Measurements from ENCODE around the gene VWF. TPM values are rescaled to one million over a fixed set of nuclear protein-coding genes. Genes with fewer than 3 reads are reported as not detected.
A peak's percentile ranks its signal among the peaks of the same experiment; 100 is the strongest.

The VWF gene
- total and polyA plus RNA-seq, 2 of the 13 experiments (the other 11 are each of a cell fraction or from before 2014, with no cell fraction given) = 0.20 to 0.25 TPM

DNA sequence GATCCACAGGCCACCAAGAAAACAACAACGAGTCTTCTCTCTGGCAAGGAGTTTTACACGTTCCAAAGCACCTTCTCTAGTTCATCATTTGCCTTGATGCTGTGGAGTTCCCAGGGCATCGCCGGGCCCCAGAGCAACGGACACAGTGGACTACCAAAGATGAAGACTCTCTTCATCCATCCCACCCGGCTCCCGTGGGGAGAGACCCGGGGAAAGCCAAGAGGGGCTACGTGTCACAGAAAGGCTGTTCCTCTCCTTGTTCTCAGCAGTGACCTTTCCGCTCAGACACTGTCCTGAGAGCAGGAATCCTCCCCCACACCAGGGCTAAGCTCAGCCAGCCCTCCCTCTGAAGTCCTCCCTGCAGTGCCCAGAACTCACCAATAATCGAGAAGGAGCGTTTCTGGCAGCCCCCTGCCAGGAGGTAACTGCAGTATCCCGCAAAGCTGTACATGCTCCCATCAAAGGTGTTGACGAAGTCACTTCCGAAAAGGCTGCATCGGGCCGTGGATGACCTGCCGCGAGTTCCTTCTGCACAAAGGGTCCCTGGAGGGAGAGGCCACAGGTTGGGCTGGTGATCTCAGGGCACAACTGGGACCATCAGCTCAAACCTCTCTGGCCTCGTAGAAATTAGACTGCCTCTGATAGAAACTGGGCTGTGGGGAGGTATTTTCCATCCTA lies 3.5 kb downstream of the VWF start:
- Histone ChIP-seq H3K79me2 (ENCODE audit: insufficient read depth, low read length) (no peaks in the 10 kb centered on the region), H3K4me3 (replicated peaks in 1 of 3; ENCODE audit: insufficient read depth in 1 of 3, low read depth in 2 of 3, low read length in 3 of 3) (no peak overlapping the region), H3K27me3 (ENCODE audit: control insufficient read depth in 1 of 2, insufficient read depth in 2 of 2, low read length in 2 of 2) (peaks cover 9 to 46% of the 10 kb centered on the region in 2 experiments; a peak in 4 of 5 replicates), H2AFZ (ENCODE audit: low read length) (no peak overlapping the region), H3K9ac (ENCODE audit: insufficient read depth, low read depth, low read length) (no peak overlapping the region), H3K4me2 (ENCODE audit: low read depth, low read length) (no peak overlapping the region), H3K9me3 (ENCODE audit: low read length) (no peaks in the 10 kb centered on the region), H3K36me3 (replicated peaks in 1 of 2; ENCODE audit: control insufficient read depth in 1 of 2, insufficient read depth in 2 of 2, low read length in 2 of 2) (no peaks in the 10 kb centered on the region), H3K4me1 (ENCODE audit: insufficient read depth, low read length) (peaks cover 30% of the 10 kb centered on the region), H3K27ac (ENCODE audit: extremely low read length, insufficient read depth, low read length) (no peak overlapping the region), H4K20me1 (ENCODE audit: insufficient read depth, low read length) (no peaks in the 10 kb centered on the region)
- FAIRE-seq (no peak), DNase-seq (ENCODE audit: low spot score) (no peak), ATAC-seq (no peak)
- 48% methylated on average over 9 of the region's 20 CpGs for WGBS (ENCODE audit: low lambda C conversion rate)
- TF ChIP-seq ARID2 (CRISPR knock-in tag; IDR thresholded peaks at IDR 0.05; ENCODE audit: borderline replicate concordance) = no peak
- no peak for TF ChIP-seq RCOR2 (CRISPR knock-in tag; IDR thresholded peaks at IDR 0.05)
- no peak for TF ChIP-seq HOXA9 (CRISPR knock-in tag; IDR thresholded peaks at IDR 0.05; ENCODE audit: borderline replicate concordance)
- TF ChIP-seq, protein P1, sequence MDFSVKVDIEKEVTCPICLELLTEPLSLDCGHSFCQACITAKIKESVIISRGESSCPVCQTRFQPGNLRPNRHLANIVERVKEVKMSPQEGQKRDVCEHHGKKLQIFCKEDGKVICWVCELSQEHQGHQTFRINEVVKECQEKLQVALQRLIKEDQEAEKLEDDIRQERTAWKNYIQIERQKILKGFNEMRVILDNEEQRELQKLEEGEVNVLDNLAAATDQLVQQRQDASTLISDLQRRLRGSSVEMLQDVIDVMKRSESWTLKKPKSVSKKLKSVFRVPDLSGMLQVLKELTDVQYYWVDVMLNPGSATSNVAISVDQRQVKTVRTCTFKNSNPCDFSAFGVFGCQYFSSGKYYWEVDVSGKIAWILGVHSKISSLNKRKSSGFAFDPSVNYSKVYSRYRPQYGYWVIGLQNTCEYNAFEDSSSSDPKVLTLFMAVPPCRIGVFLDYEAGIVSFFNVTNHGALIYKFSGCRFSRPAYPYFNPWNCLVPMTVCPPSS (IDR thresholded peaks at IDR 0.05) = no peak
- 0 out of 2 replicates have a peak, but pooled peaks have one; percentile 21 for TF ChIP-seq ZNF263 (CRISPR knock-in tag; IDR thresholded peaks at IDR 0.05)
- intact Hi-C loops (cut with micrococcal nuclease; ENCODE audit: unreplicated experiment) = no loop called here
- no TSS peak for BruUV-seq (replicated peaks)
- CTCF ChIA-PET (ENCODE audit: low intra/inter-chr PET ratio, low total read pairs) = no interaction called here
- in situ Hi-C loops (cut with HindIII; ENCODE audit: extremely low pct_ligation_motif_present, low pct_unique_long_range_greater_than_20kb) = no loop called here
- POLR2A ChIA-PET = no interaction called here

DNA sequence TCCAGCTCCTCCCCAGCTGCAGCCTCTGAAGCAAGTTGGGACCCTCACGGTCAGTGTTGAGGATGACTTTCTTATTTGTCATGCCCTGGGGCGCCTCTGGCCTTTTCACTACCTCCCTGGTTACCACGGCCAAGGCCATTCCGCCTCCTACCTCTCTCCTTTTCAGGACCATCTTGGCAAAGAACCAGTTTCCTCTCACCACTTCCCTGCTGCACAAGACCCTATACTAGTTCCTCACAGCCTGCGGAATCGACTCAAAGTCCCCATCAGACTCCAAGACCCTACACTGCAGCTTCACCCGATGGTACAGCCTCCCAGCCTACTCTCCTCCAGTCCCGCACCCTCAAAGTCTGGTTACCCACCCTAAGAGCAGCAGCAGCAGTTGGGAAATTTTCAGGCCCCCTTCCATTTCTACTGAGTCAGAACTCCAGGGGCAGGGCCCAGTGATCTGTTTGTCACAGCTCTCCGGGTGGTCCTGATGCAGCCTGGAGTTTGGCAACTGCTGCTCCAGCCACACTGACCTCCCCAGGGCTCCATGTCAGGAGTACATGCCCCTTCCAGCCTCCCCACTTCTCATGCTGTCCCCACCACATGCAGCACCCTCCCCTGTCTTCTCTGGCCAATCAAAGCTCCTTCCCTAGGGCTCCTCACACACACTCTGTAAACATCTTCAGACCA lies 5.4 kb downstream of the VWF start:
- WGBS (ENCODE audit: low lambda C conversion rate) = 48% methylated on average over 9 of the region's 9 CpGs
- no peak for ATAC-seq
- H3K9me3 ChIP-seq (ENCODE audit: low read length) = no peaks in the 10 kb centered on the region
- DNase-seq (ENCODE audit: low spot score) = no peak
- H3K4me1 ChIP-seq (ENCODE audit: insufficient read depth, low read length) = peaks cover 36% of the 10 kb centered on the region
- ChIA-PET POLR2A (no interaction called here), CTCF (ENCODE audit: low intra/inter-chr PET ratio, low total read pairs) (no interaction called here)
- H3K36me3 ChIP-seq (replicated peaks in 1 of 2; ENCODE audit: control insufficient read depth in 1 of 2, insufficient read depth in 2 of 2, low read length in 2 of 2) = no peaks in the 10 kb centered on the region
- no peak overlapping the region for H3K27ac ChIP-seq (ENCODE audit: extremely low read length, insufficient read depth, low read length)
- H2AFZ ChIP-seq (ENCODE audit: low read length) = no peak overlapping the region
- in situ Hi-C loops (cut with HindIII; ENCODE audit: extremely low pct_ligation_motif_present, low pct_unique_long_range_greater_than_20kb) = no loop called here
- no peaks in the 10 kb centered on the region for H3K79me2 ChIP-seq (ENCODE audit: insufficient read depth, low read length)
- no peaks in the 10 kb centered on the region for H4K20me1 ChIP-seq (ENCODE audit: insufficient read depth, low read length)
- H3K9ac ChIP-seq (ENCODE audit: insufficient read depth, low read depth, low read length) = no peak overlapping the region
- intact Hi-C loops (cut with micrococcal nuclease; ENCODE audit: unreplicated experiment) = no loop called here
- H3K27me3 ChIP-seq (ENCODE audit: control insufficient read depth in 1 of 2, insufficient read depth in 2 of 2, low read length in 2 of 2) = peaks cover 9 to 59% of the 10 kb centered on the region in 2 experiments; a peak in 4 of 5 replicates
- no peak overlapping the region for H3K4me3 ChIP-seq (replicated peaks in 1 of 3; ENCODE audit: insufficient read depth in 1 of 3, low read depth in 2 of 3, low read length in 3 of 3)
- BruUV-seq (replicated peaks) = no TSS peak
- H3K4me2 ChIP-seq (ENCODE audit: low read depth, low read length) = no peak overlapping the region
- FAIRE-seq = no peak
- TF ChIP-seq, protein P2, sequence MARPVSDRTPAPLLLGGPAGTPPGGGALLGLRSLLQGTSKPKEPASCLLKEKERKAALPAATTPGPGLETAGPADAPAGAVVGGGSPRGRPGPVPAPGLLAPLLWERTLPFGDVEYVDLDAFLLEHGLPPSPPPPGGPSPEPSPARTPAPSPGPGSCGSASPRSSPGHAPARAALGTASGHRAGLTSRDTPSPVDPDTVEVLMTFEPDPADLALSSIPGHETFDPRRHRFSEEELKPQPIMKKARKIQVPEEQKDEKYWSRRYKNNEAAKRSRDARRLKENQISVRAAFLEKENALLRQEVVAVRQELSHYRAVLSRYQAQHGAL (CRISPR knock-in tag; IDR thresholded peaks at IDR 0.05; ENCODE audit: not compliant biosample characterization) = no peak
- TF ChIP-seq RCOR2 (CRISPR knock-in tag; IDR thresholded peaks at IDR 0.05) (no peak), MBNL3 (CRISPR knock-in tag; conservative IDR thresholded peaks at IDR 0.05) (no peak), ZNF343 (CRISPR knock-in tag; IDR thresholded peaks at IDR 0.05) (no peak), FLYWCH1 (CRISPR knock-in tag; IDR thresholded peaks at IDR 0.05) (no peak), GABPB1 (CRISPR knock-in tag; IDR thresholded peaks at IDR 0.05) (no peak)
- TF ChIP-seq, protein P3, sequence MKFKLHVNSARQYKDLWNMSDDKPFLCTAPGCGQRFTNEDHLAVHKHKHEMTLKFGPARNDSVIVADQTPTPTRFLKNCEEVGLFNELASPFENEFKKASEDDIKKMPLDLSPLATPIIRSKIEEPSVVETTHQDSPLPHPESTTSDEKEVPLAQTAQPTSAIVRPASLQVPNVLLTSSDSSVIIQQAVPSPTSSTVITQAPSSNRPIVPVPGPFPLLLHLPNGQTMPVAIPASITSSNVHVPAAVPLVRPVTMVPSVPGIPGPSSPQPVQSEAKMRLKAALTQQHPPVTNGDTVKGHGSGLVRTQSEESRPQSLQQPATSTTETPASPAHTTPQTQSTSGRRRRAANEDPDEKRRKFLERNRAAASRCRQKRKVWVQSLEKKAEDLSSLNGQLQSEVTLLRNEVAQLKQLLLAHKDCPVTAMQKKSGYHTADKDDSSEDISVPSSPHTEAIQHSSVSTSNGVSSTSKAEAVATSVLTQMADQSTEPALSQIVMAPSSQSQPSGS (CRISPR knock-in tag; IDR thresholded peaks at IDR 0.05) = no peak
- TF ChIP-seq, protein P4, sequence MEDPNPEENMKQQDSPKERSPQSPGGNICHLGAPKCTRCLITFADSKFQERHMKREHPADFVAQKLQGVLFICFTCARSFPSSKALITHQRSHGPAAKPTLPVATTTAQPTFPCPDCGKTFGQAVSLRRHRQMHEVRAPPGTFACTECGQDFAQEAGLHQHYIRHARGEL (CRISPR knock-in tag; IDR thresholded peaks at IDR 0.05) = no peak
- TF ChIP-seq, protein P5, sequence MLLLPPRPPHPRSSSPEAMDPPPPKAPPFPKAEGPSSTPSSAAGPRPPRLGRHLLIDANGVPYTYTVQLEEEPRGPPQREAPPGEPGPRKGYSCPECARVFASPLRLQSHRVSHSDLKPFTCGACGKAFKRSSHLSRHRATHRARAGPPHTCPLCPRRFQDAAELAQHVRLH (CRISPR knock-in tag; IDR thresholded peaks at IDR 0.05; ENCODE audit: borderline replicate concordance, low read depth) = no peak

Data from HepG2 (cell line).